Bronchial epithelial cell (primary cell): Measurements from ENCODE around the gene IL3RA. TPM values are rescaled to one million over a fixed set of nuclear protein-coding genes. Genes with fewer than 3 reads are reported as not detected.
"Not testable (repeated sequence)": the region's sequence is repeated elsewhere in the genome, so short reads cannot be mapped to it uniquely, and the experiment has no call there.

ENCODE experiments used
- DNase-seq: peaks from one replicate; pipeline ENCODE4 v3.0.0-alpha.2; 2010; ENCODE audit warnings: low read depth
- FAIRE-seq: peaks from 2 replicates; lab custom pipeline; 2011; peaks lifted over from hg19 to GRCh38; lab: Jason Lieb, UNC
- H3K27me3 ChIP-seq: 2 replicates; pipeline ENCODE4 v1.5.1; 2011; ENCODE audit warnings: low read length; ENCODE audit not compliant: control insufficient read depth, insufficient read depth
- H3K36me3 ChIP-seq: 2 replicates; pipeline ENCODE4 v1.5.1; 2011; ENCODE audit warnings: low read length; ENCODE audit not compliant: control insufficient read depth, insufficient read depth
- H3K4me3 ChIP-seq: 2 replicates; pipeline ENCODE4 v1.5.1; 2011; ENCODE audit warnings: mild to moderate bottlenecking, low read depth, low read length, control low read depth
- CTCF ChIP-seq: IDR thresholded peaks from 2 replicates; pipeline ENCODE4 v1.5.1; 2011; ENCODE audit warnings: mild to moderate bottlenecking, moderate library complexity, low read length, control low read depth, inconsistent platforms; ENCODE audit not compliant: insufficient read depth, severe bottlenecking
- total RNA-seq: library from RNA; depleted of rRNA; stranded (reverse); fragments of >200 nt; gene quantifications from 2 replicates; pipeline ENCODE4 v1.2.1, GENCODE V29; 2014

The IL3RA gene
- total RNA-seq, 1 donor from 2014 or later = not detected

GRCh38 chrX:1308476-1308875 is 28.1 kb upstream of the IL3RA start:
- Histone ChIP-seq H3K27me3 (no peaks in the 10 kb centered on the region), H3K36me3 (no peaks in the 10 kb centered on the region), H3K4me3 (no peak overlapping the region)
- DNase-seq (no peak), FAIRE-seq (no peak)
- no peak for TF ChIP-seq CTCF

GRCh38 chrX:1308917-1309316 is 27.7 kb upstream of the IL3RA start:
- H3K4me3 ChIP-seq, DNase-seq, H3K27me3 ChIP-seq, H3K36me3 ChIP-seq, FAIRE-seq: not testable (repeated sequence)

GRCh38 chrX:1313788-1314187 is 22.8 kb upstream of the IL3RA start:
- no peaks in the 10 kb centered on the region for H3K27me3 ChIP-seq
- no peak for FAIRE-seq
- no peaks in the 10 kb centered on the region for H3K36me3 ChIP-seq
- no peak overlapping the region for H3K4me3 ChIP-seq
- no peak for DNase-seq
- no peak for TF ChIP-seq CTCF

- no peaks in the 10 kb centered on the region for H3K27me3 ChIP-seq
- TF ChIP-seq CTCF = no peak
- no peak for DNase-seq
- H3K4me3 ChIP-seq = no peak overlapping the region
- H3K36me3 ChIP-seq = no peaks in the 10 kb centered on the region
- no peak for FAIRE-seq
Observed at GRCh38 chrX:1316527-1316926, 20.1 kb upstream of the IL3RA start.

- DNase-seq (no peak), FAIRE-seq (no peak)
- Histone ChIP-seq H3K27me3 (no peaks in the 10 kb centered on the region), H3K4me3 (no peak overlapping the region), H3K36me3 (no peaks in the 10 kb centered on the region)
- no peak for TF ChIP-seq CTCF
Observed at GRCh38 chrX:1321674-1322073, 14.9 kb upstream of the IL3RA start.

GRCh38 chrX:1322393-1322792 is 14.2 kb upstream of the IL3RA start:
- no peak for TF ChIP-seq CTCF
- no peaks in the 10 kb centered on the region for H3K36me3 ChIP-seq
- no peaks in the 10 kb centered on the region for H3K27me3 ChIP-seq
- H3K4me3 ChIP-seq = no peak overlapping the region
- no peak for DNase-seq
- FAIRE-seq = no peak
